Measurements from ENCODE around the gene NIPSNAP2.
"Not testable (repeated sequence)": the region's sequence is repeated elsewhere in the genome, so short reads cannot be mapped to it uniquely, and the experiment has no call there.

Gene NIPSNAP2

GRCh38 chr7:56047446-56048116, 83.2 kb downstream of the NIPSNAP2 start:
- not testable (repeated sequence) for DNase-seq (ENCODE audit: low read depth)

- DNase-seq (ENCODE audit: low read depth): no peak
These were observed 83.9 kb downstream of the NIPSNAP2 start for GRCh38 chr7:56048245-56048644.

GRCh38 chr7:56048763-56049162, 84.4 kb downstream of the NIPSNAP2 start:
- not testable (repeated sequence) for DNase-seq (ENCODE audit: low read depth)

All from T-helper 22 cell (primary cell).